Activated T-cell treated with anti-CD3 and anti-CD28 coated beads for 24 hours (primary cell): ENCODE measurements around the gene TBCD.

Experiments
- DNase-seq: peaks from one replicate; pipeline ENCODE4 v3.0.0-alpha.2; 2020; ENCODE audit warnings: low read depth

TBCD gene

GRCh38 chr17:82791532-82791931 is 39.7 kb downstream of the TBCD start:
- DNase-seq, result no peak

GRCh38 chr17:82793974-82794630 is 42.2 kb downstream of the TBCD start:
- DNase-seq, result no peak

GRCh38 chr17:82794781-82795482 is 43.1 kb downstream of the TBCD start:
- no peak for DNase-seq

GRCh38 chr17:82795615-82796014 is 43.8 kb downstream of the TBCD start:
- DNase-seq, result no peak

- DNase-seq, result no peak
These were observed 45.2 kb downstream of the TBCD start for GRCh38 chr17:82797061-82797460.

- DNase-seq, result no peak
These were observed 46.9 kb downstream of the TBCD start for GRCh38 chr17:82798752-82799151.

- DNase-seq, result no peak
These were observed 47.7 kb downstream of the TBCD start for GRCh38 chr17:82799591-82799990.

GRCh38 chr17:82800885-82801284 is 49.0 kb downstream of the TBCD start:
- DNase-seq, result no peak

- no peak for DNase-seq
These were observed 49.6 kb downstream of the TBCD start for GRCh38 chr17:82801377-82801970.

- no peak for DNase-seq
These were observed 50.4 kb downstream of the TBCD start for GRCh38 chr17:82802075-82802780.

- DNase-seq, result no peak
These were observed 51.3 kb downstream of the TBCD start for GRCh38 chr17:82803185-82803584.

GRCh38 chr17:82803606-82804005 is 51.7 kb downstream of the TBCD start:
- no peak for DNase-seq

- no peak for DNase-seq
These were observed 52.8 kb downstream of the TBCD start for GRCh38 chr17:82804442-82805191.

GRCh38 chr17:82805254-82805653 is 53.4 kb downstream of the TBCD start:
- DNase-seq, result no peak

- DNase-seq, result no peak
These were observed 54.0 kb downstream of the TBCD start for GRCh38 chr17:82805823-82806222.

- DNase-seq, result no peak
These were observed 54.8 kb downstream of the TBCD start for GRCh38 chr17:82806645-82807044.

GRCh38 chr17:82807101-82807500 is 55.2 kb downstream of the TBCD start:
- DNase-seq, result no peak

GRCh38 chr17:82807562-82807961 is 55.7 kb downstream of the TBCD start:
- no peak for DNase-seq

GRCh38 chr17:82808006-82808405 is 56.1 kb downstream of the TBCD start:
- DNase-seq, result no peak

- DNase-seq, result no peak
These were observed 57.3 kb downstream of the TBCD start for GRCh38 chr17:82808921-82809905.
